GM23248 (cell line): ENCODE results near the gene CCDC167.

ENCODE experiments used
- EZH2 ChIP-seq: fragments of 200-600 bp; sonication (generic); IDR thresholded peaks from 2 replicates; pipeline ENCODE4 v1.6.1; 2018; ENCODE audit warnings: antibody characterized with exemption, mild to moderate bottlenecking; ENCODE audit not compliant: insufficient read depth, poor library complexity, severe bottlenecking
- EZH2phosphoT487 ChIP-seq: fragments of 200-600 bp; sonication (generic); IDR thresholded peaks from 2 replicates; pipeline ENCODE4 v1.6.1; 2018; ENCODE audit warnings: antibody characterized with exemption, moderate library complexity, mild to moderate bottlenecking, low read depth; ENCODE audit not compliant: insufficient read depth

DNA sequence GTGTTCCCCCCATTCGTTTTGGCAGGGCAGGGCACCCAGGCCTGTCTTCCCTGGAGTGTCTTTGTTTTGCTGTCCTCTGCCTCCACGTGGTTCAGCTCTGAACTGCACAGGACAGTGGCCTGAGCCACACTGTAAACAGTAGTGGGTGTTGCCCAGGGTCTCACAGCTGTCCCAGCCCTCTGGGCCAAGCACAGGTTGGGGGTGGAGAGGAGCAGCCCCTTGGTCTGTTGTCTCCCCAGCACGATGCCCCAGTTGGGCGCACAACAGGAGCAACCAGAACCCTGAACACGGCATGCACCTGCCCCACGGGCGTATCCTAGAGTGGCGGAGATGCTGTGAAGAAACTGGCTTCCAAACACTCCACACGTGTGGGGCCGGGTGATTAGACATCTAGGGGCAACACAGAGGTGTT, 14.4 kb downstream of the CCDC167 start:
- no peak for TF ChIP-seq EZH2
- TF ChIP-seq EZH2phosphoT487 = no peak
